H1 (cell line): Measurements from ENCODE around the gene CHD9. TPM values are rescaled to one million over a fixed set of nuclear protein-coding genes. Genes with fewer than 3 reads are reported as not detected.

Experiments
- JUND ChIP-seq: IDR thresholded peaks from 2 replicates; pipeline ENCODE4 v1.6.1; 2011; ENCODE audit warnings: mild to moderate bottlenecking, improper control_type of control experiment, low read length
- RBBP5 ChIP-seq: IDR thresholded peaks from 2 replicates; pipeline ENCODE4 v1.7.1; 2012; ENCODE audit warnings: low read depth, mild to moderate bottlenecking, inconsistent platforms, low read length, moderate library complexity, borderline replicate concordance
- polyA plus RNA-seq, 7 experiments: library from polyadenylated mRNA; depleted of rRNA in 3 of 7; stranded (reverse) in 5 of 7; unstranded in 2 of 7; fragments of >200 nt in 5 of 7; fragments of 200-250 nt in 2 of 7; gene quantifications; 1 replicate in 5 of 7; 2 replicates in 1 of 7; 4 replicates in 1 of 7; pipeline versions ENCODE4 v1.2.1 to v1.2.3, GENCODE V29; 2011 to 2013; ENCODE audit warnings: missing spikeins in 2 of 7, mixed read lengths in 2 of 7
- total RNA-seq: library from RNA; stranded (reverse); fragmentation: NEBNext Ultra II Directional; extraction: Animal tissue kit (Norgen Biotek cat#: 25700); gene quantifications from 2 replicates; pipeline ENCODE4 v1.2.1, GENCODE V29; 2021

CHD9 gene
- total and polyA plus RNA-seq, 2 of the 8 experiments (the other 6 are each of a cell fraction or from before 2014, with no cell fraction given) = 9.9 to 32.4 TPM

DNA sequence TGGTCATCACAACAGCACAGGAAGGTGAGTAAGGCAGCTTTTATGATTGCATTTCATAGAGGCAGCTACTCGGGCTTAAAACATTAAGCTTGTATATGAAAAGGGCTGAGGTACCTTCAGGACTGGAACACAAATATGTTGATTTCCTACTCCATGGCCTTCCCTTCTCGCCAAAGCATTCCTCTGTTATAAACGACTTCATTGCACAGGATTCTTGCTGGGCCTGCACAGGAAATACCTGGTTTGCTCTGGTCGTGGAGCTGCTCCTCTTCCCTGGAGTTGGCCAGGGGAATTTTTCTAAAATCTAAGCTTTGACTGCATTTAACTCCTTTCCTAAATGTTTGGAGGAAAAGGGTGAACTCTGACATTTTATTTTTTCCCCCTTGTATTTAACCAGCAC lies 49.0 kb downstream of the CHD9 start (continued):
- TF ChIP-seq RBBP5 (no peak), JUND (no peak)
